HG02884 (cell line): Measurements from ENCODE around the gene MARVELD2.
"Not testable (repeated sequence)": the region's sequence is repeated elsewhere in the genome, so short reads cannot be mapped to it uniquely, and the experiment has no call there.

Experiments
- ATAC-seq: cut with Tn5 transposase; IDR thresholded peaks from one replicate; pipeline ENCODE4 v1.9.1; 2021; ENCODE audit warnings: mild to moderate bottlenecking, moderate library complexity; ENCODE audit not compliant: unreplicated experiment

The MARVELD2 gene

GRCh38 chr5:69449511-69449910, 34.6 kb downstream of the MARVELD2 start:
- no peak for ATAC-seq

- no peak for ATAC-seq
Measured at GRCh38 chr5:69450116-69450515, 35.2 kb downstream of the MARVELD2 start.

GRCh38 chr5:69450527-69450926, 35.6 kb downstream of the MARVELD2 start:
- ATAC-seq = not testable (repeated sequence)

- no peak for ATAC-seq
Measured at GRCh38 chr5:69451941-69452647, 37.2 kb downstream of the MARVELD2 start.

- not testable (repeated sequence) for ATAC-seq
Measured at GRCh38 chr5:69453487-69453886, 38.6 kb downstream of the MARVELD2 start.

- no peak for ATAC-seq
Measured at GRCh38 chr5:69454460-69455249, 39.7 kb downstream of the MARVELD2 start.

GRCh38 chr5:69455428-69455988, 40.6 kb downstream of the MARVELD2 start:
- not testable (repeated sequence) for ATAC-seq

GRCh38 chr5:69462170-69462569, 47.3 kb downstream of the MARVELD2 start:
- no peak for ATAC-seq

- ATAC-seq = not testable (repeated sequence)
Measured at GRCh38 chr5:69466375-69466774, 51.5 kb downstream of the MARVELD2 start.

- ATAC-seq = peak; percentile 92
Measured at GRCh38 chr5:69467442-69468225, 52.7 kb downstream of the MARVELD2 start.

- ATAC-seq = no peak
Measured at GRCh38 chr5:69468631-69469030, 53.7 kb downstream of the MARVELD2 start.

- ATAC-seq = not testable (repeated sequence)
Measured at GRCh38 chr5:69471516-69471915, 56.6 kb downstream of the MARVELD2 start.

- ATAC-seq = not testable (repeated sequence)
Measured at GRCh38 chr5:69472535-69473143, 57.7 kb downstream of the MARVELD2 start.

- no peak for ATAC-seq
Measured at GRCh38 chr5:69477170-69477569, 62.3 kb downstream of the MARVELD2 start.

- not testable (repeated sequence) for ATAC-seq
Measured at GRCh38 chr5:69478296-69478695, 63.4 kb downstream of the MARVELD2 start.

- no peak for ATAC-seq
Measured at GRCh38 chr5:69484891-69485290, 70.0 kb downstream of the MARVELD2 start.

GRCh38 chr5:69485471-69485870, 70.6 kb downstream of the MARVELD2 start:
- ATAC-seq = no peak

GRCh38 chr5:69489246-69489645, 74.3 kb downstream of the MARVELD2 start:
- no peak for ATAC-seq

GRCh38 chr5:69491027-69491426, 76.1 kb downstream of the MARVELD2 start:
- ATAC-seq = no peak

GRCh38 chr5:69491838-69492390, 77.0 kb downstream of the MARVELD2 start:
- no peak for ATAC-seq
